ENCODE data around the gene BACH2.
"Not testable (repeated sequence)": the region's sequence is repeated elsewhere in the genome, so short reads cannot be mapped to it uniquely, and the experiment has no call there.

BACH2 gene

DNA sequence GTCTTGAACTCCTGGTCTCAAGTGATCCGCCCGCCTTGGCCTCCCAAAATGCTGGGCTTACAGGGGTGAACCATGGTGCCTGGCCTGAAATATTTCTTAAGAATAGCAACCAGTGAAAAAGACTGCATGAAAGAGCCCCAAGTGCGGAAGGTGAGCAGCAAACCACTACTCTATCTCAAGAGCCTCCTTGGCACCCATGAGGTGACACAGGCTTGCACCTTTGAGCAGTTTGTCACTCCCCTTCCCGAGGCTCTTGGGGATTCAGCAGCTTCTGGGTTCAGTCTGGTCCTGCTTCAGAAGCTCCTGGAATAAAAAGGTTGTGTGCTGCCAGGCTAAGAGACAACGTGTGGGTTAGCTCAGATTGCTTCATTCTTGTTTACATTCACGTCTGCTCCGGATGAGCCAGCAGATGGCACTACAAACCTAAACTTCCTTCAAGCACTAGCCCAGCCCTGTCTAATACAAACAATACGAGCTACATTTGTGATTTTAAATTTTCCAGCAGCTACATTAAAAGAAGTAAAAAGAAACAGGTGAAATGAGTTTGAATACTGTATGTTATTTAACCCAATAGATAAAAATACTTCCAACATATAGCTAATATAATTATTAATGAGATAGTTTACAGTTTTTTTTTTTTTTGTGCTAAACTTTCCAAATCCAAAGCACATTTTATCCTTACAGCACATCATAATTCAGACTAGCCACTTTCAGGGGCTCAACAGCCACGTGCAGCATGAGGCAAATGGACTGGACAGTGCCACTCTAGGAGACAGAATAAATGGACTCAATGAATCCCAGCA lies 356.2 kb downstream of the BACH2 start:
- peak; percentile 42 for DNase-seq (ENCODE audit: low read depth)

DNA sequence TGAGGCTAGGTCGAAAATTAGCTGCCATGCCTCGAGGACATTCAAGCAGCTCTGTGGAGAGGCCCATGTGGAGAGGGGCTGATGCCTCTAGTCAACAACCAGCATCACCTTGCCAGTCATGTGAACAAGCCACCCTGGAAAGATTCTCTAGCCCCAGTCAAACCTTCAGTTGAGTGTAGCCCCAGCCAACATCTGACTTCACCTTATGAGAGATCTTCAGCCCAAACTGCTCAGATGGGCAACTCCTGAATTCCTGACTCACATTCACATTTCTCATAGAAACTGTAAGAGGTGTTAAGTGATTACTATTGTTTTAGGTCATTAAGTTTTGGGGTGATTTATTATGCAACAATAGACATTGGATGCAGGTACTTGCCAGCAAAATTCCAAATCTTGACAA lies 357.5 kb downstream of the BACH2 start:
- no peak for DNase-seq (ENCODE audit: low read depth)

DNA sequence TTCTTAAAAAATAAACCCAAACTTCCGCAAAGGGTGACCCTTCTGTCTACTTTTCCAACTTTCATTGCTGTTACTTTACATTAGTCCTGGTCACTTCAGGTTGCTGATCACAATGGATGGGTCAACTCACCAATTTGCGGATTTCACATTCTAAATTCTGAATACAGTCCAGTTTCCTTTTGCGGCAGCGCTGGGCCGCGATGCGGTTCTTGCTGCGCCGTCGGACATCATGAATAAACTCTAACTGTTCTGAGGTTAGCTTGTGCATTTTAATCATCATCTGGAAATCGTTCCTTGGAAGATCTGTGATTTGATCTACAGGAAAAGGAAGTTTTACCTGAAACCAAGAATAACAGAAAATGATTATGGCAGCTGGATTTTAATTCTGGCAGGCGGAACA lies 358.6 kb downstream of the BACH2 start:
- DNase-seq (ENCODE audit: low read depth), result no peak

DNA sequence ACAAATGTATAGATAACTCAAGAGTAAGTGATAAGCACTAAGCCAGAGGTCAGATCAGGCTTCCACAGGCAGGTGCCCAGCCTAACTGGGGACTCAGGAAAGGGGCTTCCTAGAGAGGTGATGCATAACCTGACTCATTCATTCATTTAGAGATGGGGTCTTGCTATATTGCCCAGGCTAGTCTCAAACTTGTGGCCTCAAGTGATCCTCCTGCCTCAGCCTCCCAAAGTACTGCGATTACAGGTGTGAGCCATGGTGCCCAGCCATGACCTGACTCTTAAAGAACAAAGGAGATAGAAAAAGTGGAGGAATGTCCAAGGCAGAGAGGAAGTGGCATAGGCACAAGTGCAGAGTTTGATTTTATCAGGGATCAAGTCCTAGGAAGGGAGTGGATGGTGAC lies 360.5 kb downstream of the BACH2 start:
- DNase-seq (ENCODE audit: low read depth), result no peak

DNA sequence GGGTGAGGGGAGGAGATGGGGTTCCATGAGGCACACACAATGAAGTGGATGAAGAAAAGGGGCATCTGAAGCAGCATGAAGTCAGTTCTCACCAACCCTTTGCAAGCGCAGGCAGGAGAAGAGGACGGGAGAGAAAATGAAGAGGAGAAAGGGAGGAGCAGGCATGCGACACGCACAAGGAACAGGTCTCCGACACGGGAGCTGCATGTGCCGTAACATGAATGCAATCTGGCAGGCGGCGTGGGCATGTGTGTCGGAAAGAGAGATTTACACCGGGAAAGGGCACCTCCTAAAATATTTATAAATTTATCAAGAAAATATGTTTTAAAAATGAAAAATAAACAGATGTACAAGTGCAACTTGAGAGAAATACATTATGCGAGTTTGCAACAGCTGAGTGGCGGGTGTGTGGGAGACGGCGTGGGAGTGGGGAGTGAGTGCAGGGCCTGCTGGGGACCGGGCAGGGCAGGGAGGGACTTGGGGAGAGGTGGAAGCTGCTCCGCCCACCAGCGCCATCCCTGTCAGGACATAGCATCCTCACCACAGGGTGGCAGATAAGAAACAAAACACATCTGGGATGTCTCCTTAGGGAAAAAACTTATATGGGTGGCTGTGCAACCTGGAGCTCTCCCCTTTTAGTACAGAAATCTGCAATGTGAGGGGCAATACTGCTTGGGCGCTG lies 361.8 kb downstream of the BACH2 start:
- DNase-seq (ENCODE audit: low read depth), result no peak

DNA sequence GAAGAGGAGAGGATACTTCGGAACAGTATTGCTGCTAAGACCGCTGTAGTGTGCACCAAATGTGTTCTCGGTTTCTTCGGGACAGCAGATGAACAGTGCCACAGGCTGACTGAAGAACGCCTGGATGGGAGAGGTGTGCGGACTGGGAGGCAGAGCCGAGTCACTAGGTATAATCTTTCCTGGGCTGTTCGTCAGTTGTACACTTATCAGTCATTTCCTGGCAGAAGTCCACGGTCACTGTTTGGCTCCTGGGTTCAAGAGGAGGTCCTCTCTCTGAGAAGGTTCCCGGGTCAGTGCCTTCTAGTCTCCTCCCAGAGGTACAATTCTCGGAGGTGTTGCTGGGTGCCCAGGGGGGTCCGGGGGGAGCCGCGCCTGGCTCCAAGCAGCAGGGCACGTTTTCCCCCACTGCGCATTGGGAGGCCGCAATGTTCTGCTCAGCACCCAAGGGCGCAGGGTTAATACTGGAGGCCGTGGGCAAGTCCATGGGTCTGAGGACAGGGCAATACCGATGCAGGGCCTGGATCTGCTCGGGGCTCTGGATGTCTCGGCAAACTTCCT lies 364.3 kb downstream of the BACH2 start:
- DNase-seq (ENCODE audit: low read depth), result no peak

DNA sequence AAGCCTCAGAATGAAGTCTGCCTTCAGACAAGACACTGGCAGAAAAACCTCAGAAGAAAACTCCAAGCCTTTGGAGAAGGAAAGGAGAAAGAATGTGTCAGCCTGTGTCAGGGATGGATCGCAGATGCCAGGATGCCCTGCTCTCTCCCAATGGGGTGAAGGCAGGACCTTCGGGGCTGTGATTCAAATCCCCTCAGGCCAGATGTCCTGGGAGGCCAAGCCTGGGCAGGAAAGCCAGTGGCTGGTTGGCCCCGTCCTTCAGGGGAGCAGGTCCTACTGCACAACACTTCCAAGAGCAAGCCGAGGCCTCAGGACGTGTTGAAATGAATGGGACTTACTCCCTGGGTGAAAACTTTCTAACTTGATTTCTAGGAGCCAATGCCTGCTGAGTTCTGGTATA lies 365.9 kb downstream of the BACH2 start:
- no peak for DNase-seq (ENCODE audit: low read depth)

DNA sequence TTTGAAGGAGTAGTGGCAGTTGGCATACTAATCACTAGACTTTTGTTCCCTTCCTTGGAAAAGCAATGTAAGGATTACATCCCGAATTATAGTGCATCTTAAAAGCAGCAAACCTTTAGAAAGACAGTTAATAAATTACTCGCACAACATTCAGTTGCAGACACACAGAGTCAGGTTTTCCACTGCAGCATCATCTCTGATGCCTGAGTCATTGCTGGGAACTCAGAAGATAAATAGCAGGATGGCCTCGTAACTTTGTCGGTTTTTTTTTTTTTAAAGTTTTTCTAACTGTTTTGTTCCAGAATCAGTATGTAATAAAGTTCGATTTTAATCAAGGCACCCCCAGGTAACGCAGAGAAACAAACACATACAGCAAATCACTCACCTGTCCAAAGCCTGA lies 368.0 kb downstream of the BACH2 start:
- peak; percentile 42 for DNase-seq (ENCODE audit: low read depth)

DNA sequence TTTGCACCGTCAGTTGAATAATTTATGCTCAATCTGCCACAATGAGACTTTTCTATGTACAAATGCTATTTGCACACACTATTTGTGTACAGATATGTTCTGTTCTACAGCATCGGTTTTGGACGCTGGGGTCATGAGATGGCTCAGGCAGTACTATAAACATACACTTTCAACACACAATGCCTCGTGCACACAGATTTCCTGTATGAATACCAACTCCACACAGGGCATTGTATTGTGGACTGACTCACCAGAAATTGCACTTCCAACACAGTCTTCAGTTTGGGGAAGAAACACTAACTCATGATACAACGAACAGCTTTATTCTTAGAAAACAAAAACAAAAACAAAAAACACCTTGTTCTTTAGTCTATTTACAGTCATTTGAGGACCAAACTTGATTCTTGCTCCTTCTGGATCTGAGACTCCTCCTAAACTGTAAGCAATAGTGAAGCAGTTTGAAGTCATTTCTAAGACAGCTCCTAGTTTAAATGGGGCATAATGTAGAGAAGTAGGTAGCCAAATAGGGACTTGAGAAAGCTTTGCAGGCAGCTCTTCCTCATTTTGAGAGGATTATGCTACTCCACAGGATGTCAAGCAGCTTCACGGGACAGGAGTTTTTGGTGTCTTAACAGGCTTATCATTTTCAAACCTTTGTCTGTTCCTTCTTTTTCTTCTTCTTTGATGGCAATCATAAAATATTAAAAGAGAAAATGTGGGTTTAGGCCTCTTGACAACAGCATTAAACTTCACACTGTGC lies 368.7 kb downstream of the BACH2 start:
- DNase-seq (ENCODE audit: low read depth), result no peak

DNA sequence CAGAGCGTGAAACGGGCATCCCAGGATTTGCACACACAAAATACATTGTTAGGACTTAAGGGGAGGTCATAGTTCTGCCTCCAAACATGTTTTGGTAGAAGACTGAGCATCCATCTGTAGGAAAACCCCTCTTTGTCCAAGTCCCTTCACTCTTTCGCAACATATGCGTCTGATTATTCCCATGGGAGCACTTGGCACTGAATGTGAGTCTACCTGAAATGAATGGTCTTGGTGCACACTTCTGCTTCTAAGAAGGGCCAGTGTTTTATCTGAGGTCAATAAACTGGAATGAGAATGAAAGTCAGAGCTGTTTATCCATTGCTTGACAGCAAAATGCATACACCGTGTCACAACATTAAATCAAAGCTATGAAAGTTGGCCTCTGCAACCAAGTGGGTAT lies 369.4 kb downstream of the BACH2 start:
- DNase-seq (ENCODE audit: low read depth), result no peak

DNA sequence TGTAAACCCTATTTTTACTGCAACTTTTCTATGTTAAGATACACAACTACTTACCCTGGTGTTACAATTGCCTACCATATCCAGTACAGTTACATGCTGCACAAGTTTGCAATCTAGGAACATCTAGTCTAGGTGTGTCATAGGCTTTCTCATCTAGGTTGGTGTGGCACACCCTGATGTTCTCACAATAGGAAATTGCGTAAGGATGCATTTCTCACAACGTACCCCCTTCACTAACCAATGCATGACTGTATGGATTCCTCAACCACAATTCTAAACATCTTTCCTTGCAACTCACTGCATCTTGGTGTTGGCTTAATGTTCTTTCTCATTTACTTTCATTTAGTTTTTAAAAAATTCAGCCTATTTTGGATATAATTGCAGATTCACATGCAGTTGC lies 370.8 kb downstream of the BACH2 start:
- DNase-seq (ENCODE audit: low read depth), result no peak

DNA sequence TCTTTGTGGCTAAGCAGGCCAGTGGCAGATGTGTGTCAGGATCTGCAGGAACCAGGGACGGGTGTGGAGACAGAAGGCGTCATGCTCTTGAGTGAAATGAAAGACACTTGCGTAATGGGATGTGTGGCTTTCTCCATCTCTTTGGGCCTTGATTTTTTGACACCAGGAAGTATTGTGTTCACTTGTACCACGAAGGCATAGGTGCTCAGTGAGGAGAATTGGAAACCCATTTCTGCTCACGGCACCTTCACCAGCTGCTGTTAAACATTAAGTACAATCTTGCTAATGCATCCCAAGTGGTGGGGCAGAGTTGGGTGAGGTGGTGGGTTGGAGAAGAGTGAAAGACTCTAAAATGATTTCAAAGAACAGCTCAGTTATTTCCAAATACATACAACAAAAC lies 372.4 kb downstream of the BACH2 start:
- DNase-seq (ENCODE audit: low read depth), result no peak

DNA sequence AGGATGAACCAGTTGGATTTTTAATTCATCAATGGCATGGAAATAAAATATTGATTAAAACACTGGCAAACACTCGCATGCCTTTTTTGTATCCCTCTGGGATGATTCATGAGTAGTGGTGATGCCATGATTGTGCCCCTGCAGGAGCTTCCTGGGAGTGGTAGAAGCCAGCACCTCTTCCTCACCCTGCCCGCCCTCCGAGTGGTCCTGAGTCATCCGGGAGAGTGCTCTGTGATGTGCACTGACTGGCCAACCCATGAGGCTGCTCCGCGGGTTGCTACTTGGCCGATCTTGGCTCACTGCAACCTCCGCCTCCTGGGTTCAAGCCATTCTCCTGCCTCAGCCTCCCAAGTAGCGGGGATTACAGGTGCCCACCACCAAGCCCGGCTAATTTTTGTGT lies 375.0 kb downstream of the BACH2 start:
- DNase-seq (ENCODE audit: low read depth), result no peak

DNA sequence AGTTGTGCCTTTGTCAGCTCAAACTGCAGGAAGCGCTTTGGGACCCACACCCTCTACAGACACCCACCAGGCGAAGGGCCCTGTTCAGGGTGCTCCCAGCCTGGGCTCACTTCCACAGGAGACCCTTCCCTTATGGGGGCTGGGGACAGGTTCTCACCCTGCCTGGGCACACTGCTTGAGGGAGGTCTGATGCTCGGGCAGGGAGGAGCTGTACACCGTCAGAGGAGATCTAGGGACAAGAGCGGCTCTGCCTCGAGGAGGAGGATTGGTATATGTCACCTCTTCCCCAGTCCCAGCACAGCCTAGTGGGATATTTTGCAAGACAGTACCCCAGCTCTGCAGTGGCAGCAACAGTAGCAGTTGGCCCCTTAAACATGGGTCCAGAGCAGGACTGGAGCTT lies 375.4 kb downstream of the BACH2 start:
- DNase-seq (ENCODE audit: low read depth), result no peak

DNA sequence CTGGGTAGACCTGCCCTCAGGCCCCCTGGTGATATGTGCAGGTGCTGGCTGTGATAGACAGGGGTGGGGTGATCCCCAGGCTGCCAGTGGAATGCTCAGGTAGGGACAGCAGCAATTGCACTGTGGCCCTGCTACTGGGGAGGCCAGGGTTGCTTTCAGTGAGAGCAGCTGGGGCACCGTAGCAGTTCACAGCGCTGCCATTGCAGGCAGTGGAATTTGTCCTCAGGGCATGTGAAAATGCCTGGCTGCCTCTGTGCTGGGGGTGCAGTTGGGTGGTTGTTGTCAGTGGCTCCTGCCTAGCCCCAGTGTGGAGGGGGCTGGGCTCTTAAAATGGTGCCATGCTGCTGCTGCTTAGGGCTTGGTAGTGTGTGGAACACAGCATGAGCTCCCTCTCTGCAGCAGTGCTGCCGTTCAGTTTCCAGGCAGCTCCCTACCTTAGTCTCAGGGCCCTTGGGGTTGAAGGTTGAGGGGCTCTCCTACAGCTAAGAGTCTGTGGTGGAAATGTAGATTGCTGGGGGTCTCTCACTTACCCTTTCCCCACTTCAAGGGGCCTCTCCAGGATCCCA lies 378.8 kb downstream of the BACH2 start:
- DNase-seq (ENCODE audit: low read depth), result no peak

DNA sequence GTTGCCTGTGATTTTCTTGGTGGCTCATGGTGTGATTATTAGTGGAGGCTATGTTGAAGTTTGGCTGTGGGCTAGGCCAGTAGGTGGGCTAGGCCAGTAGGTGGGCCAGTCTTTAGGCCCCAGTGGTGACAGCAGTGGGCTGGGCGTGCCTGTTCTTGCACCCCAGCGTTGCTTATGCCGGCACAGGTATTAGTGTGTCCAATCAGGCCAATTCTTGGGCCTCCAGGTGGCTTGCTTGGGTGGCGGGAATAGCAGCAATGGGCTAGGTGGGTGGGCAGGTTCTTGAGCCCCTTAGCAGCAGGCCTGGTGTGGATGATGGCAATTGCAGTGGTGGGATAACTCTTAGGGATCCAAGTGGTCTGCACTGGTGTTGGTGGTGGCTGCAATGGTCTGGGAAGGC lies 379.4 kb downstream of the BACH2 start:
- DNase-seq (ENCODE audit: low read depth), result no peak

DNA sequence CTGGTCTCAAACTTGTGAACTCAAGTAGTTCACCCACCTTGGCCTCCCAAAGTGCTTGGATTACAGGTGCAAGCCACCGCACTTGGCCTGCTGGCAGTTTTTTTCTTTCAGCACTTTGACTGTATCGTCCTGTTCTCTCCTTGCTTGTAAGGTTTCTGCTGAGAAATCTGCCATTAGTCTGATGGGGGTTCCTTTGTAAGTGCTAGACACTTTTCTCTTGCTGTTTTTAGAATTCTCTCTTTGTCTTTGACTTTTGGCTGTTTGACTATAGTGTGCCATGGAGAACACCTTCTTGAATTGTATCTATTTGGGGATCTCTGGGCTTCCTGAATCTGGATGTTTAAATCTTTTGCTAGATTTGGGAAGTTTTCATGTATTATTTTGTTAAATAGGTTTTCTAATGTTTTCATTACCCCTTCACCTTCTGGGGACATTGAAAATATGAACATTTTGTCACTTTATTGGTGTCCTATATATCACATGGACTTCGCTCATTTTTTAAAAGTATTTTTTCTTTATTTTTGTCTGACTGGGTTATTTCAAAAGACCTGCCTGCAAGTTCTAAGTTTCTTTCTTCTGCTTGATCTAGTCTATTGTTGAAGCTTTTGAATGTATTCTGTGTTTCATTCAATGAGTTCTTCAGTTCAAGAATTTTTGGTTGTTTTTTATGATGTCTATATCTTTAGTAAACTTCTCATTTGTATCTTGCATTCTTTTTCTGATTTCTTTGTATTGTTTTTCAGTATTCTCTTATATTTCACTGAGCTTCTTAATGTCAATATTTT lies 380.3 kb downstream of the BACH2 start:
- no peak for DNase-seq (ENCODE audit: low read depth)

DNA sequence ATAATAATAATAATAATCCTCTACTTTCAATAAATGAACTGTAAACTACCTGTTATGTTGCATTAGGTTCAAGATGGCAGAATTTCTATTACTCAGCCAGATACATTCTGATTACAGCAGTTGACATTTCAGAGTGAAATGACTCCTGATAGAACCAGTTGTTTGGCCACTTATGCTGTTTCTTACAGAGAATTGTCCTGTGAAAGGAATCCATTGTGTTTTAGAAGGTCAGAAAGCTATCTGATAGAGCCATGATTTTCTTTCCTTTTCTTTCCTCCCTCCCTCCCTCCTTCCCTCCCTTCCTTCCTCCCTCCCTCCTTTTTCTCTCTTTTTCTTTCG lies 385.8 kb downstream of the BACH2 start:
- DNase-seq (ENCODE audit: low read depth), result no peak

DNA sequence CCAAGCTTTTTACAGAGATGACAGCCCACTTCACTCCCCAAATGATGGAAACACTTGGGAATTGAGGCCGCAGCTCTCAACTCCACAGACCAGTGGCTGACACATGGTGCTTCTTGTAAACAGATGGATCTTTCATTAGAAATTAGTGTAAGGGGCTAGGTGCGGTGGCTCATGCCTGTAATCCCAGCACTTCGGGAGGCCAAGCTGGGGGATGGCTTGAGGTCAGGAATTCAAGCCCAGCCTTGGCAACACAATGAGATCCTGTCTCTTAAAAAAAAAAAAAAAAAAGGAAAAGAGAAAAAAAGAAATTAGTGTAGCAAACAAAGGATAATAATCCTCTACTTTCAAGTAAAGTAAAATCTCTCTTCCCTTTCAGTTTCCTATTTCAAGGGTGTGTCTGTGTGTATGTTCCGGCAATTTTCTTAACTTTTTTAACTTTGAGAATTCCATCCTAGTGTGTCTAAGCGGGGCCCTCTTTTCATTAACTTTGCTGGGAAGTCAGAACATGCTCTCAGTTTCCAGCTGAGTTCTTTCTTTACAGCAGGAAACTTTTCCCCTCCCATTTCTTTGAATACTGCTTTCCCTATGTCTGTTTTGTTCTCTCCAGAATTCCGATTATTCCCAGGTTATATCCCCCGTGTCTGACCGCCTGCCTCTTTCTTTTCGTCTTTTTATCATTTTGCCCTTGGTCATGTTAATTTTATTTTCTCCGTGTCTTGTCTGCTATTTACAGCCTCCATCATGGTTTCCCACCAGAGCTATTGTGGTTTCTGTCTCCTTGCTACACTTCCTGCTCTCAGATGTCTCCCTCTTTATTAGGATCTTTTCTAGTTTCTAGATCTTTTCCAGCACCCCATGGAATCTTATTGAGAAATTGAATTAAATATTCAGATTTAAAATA lies 386.4 kb downstream of the BACH2 start:
- not testable (repeated sequence) for DNase-seq (ENCODE audit: low read depth)

DNA sequence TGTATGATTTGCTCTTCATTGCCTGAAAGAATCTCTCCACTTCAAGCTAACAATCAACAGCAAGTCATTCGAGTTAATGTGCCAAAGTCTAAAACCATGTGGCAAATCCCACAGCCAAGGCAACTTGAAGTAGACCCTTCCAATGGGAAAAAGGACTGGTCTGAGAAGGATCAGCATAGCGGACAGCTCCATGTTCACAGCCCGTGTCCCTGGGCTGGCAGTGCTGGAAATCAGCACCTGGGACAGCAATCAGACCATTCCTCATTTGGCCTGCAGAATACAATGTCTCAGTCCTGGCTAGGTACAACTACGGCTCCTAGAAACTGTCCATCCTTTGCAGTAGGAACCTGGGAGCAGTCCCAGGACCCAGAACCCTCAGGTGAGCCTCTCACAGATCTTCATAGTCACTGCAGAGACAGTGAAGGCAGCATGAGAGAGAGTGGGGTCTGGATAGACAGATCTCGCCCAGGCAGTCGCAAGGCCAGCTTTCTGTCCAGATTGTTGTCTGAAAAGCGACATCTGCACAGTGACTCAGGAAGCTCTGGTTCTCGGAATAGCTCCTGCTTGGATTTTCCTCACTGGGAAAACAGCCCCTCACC lies 401.3 kb downstream of the BACH2 start:
- no peak for DNase-seq (ENCODE audit: low read depth)

All from stimulated activated CD4-positive, alpha-beta T cell treated with anti-CD3 and anti-CD28 coated beads, Interleukin-2, amount 100 ng/mL, for 4 hours (primary cell).